Lower leg skin (tissue), 3 donors: Measurements from ENCODE around the gene TLL2.

ENCODE experiments used
- CTCF ChIP-seq, 3 donors: fragments of 450-650 bp; IDR thresholded peaks; one replicate each; pipeline ENCODE4 v1.5.1; 2016; ENCODE audit warnings: antibody characterized with exemption in 3 of 3, mild to moderate bottlenecking in 3 of 3, moderate library complexity in 2 of 3
- POLR2A ChIP-seq, 2 donors: fragments of 450-650 bp; IDR thresholded peaks; one replicate each; pipeline ENCODE4 v1.6.1; 2016 to 2017; ENCODE audit warnings: antibody characterized with exemption in 2 of 2, mild to moderate bottlenecking in 1 of 2, moderate library complexity in 1 of 2

GRCh38 chr10:96419351-96419750, 94.4 kb downstream of the TLL2 start:
- no peak for TF ChIP-seq CTCF (IDR thresholded peaks at IDR 0.05)
- no peak for TF ChIP-seq POLR2A (IDR thresholded peaks at IDR 0.05)
